Fibroblast of skin of right biceps (primary cell): ENCODE results near the gene SYNPO.

ENCODE experiments used
- DNase-seq: peaks from one replicate; pipeline ENCODE4 v3.0.0-alpha.2; 2013

The SYNPO gene

DNA sequence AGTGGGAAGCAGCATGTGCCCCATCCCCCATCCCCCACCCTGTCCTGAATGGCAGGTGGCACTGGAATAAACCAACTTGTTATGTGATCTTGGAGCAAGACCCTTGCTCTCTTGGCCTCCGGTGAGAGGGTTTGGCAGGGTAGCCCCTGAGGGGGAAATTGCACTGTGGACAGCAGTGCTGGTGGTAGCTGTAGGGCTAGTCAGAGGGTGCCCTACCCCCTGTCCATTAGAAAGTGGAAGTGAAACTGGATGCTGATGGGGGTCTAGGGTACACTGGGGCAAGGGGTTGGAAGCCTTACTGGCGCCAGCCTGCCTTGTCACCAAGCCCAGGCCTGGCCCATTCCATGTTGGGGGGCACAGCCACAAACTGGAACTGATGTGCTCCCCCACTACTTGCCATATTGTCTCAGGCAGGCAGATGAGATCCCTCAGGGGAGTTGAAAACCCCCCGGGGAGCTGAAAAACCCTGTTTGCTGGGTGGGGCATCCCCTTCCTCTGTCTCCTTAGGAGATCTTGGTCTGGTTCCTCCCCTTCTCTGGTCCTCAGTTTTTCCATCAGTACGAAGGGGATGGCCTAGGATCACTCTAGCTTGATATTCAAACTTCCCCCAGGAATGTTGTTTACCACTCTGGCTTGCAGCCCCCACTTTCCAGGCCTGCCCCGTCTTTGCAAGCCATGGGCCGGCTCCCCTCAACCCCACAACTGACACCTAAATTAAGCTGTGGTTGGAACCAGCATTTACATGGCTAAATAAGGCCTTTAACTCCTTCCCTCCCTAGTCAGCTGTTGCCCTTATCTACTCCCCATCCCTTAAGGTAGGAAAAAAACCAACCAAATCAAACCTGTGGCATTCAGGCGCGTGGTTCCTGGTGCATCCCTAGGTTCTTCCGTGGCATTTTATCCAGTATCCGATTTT is 14.4 kb upstream of the SYNPO start:
- no peak for DNase-seq

DNA sequence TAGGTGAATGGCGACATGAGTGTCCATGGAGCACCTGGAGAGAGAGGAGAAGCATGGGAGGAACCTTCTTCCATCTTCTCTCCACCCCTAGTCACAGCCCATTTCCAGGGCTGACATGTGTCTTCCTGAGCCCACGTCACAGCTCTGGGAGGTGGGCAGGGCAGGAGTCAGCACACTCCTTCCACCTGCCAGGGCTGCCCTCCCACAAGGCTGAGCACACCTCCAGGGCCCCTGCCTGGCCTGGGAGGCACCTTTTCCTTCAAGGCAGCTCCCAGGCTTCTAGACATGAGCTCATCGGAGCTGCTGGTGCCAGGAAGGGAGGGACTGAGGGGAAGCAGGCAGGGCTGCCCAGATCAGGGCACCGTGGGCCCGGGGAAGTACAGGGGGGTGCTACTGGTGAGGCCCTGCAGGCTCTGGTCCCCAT is 13.6 kb upstream of the SYNPO start:
- DNase-seq, result no peak

DNA sequence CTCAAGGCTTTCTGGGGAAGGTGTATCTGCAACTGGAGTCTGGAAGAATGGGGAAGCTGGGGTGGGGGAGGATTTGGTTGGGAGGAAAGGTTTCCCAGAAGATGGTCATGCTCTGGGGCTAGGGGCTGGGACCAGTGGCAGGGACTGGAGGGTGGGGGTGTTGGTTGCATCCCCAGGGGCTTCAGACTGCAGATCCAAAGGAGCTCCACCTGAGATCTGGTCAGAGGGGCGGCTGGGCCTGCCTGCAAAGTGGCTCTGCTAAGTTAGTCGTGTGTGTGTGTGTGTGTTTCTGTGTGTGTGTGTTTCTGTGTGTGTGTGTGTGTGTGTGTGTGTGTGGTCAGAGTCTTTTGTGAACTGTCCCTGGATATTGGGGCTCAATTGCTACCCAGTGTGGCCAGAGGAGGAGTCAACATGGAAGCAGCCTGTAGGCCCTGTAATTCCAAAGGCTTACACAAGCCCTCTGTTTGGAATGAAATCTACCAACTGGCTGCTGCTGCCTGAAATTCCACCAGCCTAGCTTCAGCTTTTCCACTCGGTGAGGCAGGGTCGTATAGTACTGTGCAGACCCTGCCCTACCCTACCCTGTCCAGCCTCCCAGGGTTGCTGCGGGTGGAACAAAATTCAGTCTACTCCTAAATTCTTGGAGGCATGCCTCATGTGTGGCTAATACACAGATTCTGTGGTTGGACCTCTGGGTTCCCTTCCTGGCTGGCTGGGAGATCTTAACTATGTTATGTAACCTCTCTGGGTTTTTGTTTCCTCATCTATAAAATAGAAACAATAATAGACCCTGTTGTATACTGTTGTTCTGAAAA is 12.5 kb upstream of the SYNPO start:
- DNase-seq, result peak; percentile 52

DNA sequence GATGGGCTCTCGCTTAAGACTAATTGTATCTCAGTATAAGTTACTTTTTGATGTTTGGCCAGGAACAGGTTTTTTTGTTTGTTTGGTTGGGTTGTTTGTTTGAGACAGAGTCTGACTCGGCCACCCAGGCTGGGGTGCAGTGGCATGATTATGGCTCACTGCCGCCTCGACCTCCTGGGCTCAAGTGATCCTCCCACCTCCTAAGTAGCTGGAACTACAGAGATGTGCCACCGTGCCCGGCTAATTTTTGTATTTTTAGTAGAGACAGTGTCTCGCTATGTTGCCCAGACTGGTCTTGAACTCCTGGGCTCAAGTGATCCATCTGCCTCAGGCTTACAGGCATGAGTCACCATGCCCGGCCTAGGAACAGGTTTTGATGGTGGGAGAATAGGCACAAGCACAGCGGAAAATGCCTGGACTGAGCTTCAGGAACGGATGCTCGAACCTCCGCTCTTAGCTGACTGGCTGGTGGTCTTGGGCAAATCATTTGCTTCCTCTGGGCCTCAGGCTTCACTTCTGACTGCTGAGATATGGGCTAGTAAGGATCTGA is 11.4 kb upstream of the SYNPO start:
- DNase-seq, result no peak

DNA sequence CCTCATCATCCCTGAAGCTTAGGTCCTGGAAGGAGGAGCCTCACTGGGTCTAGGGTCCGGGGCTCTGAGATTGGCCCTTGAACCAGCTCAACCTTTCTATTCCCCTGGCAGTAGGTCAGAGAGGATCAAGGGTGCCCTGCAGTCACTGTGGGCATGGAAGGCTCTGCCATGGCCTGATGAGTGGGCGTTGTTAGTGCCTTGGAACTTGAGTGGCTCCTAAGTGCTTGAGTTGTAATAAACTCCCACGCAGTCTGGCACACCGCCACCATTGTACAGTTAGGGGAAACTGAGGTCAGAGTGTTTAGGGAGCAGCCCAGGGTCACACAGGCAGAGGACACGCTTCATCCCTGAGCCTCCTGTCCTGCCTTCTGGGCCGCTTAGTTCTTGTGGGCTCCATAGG is 10.4 kb upstream of the SYNPO start:
- DNase-seq, result no peak

DNA sequence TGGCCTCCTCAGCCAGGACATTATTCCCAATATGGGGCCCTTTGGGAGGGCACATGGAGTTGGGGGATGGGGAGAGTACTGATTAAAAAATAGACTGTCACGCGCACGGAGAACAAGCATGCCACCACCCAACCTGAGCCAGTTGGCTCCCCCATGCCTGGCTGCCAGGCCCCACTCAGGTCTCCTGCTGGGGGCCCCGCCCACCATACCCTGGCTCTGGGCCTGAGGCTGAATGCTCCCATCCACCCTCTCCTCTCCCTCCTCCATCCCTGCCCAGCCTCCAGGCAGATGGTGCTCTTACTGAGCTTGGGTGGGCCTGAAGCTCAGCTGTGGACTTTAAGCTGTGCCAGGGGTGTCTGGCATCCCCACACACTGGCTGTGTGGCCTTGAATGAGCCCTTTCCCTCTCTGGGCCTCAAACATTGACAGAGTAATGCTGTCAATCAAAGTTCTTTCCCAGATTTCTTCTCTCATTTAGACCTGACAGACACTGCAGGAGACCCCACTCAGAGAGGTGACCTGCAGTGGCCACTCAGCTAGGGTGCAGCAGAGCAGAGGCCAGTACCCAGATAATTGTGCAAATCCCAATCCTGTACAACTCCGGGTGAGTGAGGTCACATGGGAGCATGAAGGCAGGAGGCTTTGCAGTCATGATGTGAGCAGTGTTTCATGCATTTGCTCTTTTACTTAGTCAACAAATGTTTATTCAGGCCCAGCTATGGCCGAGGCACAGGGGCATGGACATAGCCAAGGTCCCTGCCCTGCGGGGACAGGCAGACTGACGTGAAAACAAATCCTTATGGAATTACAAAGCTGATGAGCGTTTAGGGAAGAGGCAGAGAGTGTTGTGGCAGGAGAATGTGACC is 9.8 kb upstream of the SYNPO start:
- no peak for DNase-seq

DNA sequence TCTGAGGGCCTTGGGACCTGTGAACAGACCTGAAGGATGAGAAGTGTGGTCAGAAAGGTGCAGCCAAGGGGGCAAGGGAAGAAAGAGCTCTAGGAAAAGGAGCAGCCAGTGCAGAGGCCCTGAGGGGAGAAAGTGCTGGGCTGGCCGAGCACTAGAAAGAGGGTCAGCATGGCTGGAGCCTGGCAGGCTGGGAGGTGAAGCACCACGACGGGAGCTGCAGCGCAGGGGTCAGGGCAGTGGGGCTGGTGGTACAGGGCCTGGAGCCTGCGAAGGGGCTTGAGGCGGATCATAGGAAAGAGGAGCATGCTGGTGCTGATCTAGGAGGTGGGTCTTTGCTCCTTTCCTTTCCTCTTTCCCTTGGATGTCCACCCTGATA is 9.1 kb upstream of the SYNPO start:
- no peak for DNase-seq

DNA sequence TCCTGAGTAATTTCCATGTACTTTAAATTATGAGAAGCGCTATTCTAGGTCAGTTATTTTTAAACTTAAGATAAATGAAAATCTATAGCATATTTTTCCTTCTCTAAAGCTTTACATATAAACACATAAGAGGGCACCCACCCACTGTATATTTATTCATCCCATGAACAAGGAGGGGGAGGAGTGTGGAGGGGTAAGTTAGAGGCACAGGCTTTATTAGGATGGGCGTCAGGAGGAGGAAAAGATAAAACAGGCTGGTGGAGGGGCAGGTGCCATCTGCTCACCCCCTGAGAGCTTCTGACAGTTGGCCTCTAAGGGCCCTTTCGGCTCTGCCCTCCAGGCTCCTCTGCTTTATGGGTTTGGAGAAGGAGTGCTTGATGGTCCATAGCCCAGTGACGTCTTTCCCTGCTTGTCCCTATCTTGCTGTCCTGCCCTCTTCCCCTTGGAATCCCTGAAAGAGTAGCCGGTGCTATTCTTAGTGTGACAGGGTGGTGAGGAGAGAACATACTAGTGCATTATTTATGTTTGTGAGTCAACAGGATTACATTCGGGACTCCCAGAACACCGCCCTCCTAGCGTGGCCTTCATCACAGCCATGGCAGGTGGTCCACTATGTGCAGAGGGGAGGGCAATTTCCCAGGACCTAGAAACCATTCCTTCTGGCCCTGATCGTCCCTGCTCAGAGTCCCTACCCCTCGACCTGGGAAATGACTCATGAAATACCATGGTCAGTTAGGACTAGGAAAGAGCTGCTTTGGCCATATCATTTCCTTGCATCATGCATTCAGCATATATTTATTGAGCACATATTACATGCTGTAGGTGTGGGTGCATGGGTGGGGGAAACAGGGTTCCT is 7.9 kb upstream of the SYNPO start:
- DNase-seq, result peak; percentile 35

DNA sequence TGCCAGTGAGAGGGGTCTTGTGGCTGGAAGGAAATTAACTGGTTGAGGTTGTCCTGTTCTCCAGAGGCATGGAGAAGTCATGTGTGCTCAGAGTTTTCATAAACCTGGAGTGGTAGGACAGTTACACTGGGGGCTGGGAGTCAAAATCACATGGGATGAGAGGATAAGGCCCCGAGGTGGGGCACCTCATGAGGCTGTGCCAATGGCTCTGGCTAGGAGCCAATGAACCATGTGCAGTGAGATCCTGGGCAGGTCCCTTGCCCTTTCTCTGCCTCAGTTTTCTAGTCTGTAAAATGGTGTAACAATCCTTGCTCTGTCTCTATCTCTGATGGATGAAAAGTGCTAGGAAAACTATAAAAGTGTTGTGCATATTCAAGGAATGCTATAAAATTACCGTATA is 7.0 kb upstream of the SYNPO start:
- no peak for DNase-seq

DNA sequence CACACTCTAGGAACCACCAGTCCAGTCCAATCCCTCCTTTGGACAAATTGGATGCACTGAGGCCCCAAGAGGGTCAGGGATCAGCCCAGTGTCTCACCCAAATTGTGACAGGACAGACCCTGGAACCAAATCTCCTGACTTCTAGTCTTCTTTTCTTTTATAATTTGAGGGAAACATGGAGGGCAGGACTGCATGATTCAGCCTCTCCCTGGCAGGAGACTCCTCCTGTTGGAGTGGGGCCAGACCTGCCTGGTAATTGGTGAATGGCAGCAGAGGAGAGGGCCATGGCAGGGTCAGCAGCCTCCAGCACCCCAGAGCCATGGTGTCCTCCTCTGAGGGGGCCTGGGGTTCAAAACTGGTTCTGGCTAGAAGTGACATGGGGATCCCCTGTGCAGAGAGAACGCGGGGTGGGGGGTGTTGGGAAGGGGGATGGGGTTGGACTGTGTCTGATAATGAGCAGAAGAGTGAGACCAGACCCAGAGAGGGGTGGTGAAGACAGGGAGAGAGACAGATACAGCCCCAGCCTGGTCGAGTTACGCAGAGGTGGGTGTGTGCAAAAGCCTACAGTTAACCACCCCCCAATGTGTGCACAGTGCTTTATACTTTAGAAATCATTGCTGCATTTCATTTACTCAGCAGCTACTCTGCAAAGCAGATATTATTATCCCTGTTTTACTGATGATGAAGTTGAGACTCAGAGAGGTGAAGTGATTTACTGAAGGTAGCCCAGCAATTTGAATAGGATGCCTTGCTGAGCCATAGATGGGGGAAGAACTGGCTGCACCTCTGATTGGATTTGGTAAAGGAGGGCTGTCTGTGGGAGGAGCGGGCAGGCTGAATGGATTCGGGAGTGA is 3.8 kb upstream of the SYNPO start:
- DNase-seq, result peak; percentile 79

DNA sequence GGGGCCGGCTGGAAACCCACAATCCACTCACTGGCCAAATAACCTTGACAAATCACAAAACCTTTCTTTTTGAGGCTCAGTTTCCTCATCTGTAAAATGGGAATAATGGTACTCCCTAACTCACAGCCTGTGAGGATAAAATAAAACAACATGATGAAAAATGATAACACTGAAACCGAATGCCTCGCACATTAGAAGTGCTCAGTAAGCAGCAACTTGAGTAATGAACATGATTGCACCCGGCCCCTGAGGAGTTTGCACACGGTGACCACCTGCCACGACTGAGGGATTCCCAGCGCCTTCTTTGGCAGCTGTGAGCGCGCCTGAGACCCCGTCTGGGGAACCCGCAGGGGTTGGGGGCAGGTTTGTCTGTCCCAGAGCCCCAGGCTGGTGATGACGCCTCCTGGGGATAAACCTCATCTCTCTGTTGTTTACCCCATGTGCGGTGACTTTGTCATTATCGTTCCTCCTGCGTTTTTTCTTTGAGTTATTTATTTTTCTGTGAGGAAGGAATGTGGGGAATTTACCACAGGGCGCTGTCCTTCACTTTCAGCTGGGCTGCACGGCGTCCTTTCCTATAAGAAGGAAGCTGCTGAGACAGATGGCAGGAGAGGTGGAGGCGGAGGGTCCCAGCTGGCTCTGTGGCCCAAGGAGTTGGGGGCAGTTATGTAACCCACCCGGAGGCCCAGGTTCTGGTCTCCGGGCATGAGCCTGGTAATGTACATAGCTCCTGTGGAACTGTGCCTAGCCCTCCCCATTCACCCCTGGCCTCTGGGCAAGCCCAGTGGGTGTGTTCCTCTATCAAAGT is 3.0 kb upstream of the SYNPO start:
- peak; percentile 92 for DNase-seq

DNA sequence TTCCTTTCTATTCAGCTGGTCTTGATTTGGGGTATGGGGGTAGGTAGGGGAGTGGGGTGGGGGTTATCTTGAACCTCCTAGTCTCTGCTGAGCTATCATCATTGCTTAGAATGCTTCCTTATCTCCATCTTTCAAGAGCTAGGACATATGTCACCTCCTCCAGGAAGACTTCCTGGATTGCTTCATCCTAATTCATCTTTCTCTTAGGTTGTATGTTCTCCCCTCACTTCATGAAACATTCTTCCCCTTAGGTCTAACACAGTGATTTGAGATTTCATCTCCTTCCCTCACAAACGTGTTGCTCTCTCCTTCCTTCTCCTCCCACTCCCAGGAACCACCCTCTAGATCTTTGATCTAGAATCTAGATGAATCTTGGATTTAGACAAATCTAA is 2.4 kb upstream of the SYNPO start:
- no peak for DNase-seq

DNA sequence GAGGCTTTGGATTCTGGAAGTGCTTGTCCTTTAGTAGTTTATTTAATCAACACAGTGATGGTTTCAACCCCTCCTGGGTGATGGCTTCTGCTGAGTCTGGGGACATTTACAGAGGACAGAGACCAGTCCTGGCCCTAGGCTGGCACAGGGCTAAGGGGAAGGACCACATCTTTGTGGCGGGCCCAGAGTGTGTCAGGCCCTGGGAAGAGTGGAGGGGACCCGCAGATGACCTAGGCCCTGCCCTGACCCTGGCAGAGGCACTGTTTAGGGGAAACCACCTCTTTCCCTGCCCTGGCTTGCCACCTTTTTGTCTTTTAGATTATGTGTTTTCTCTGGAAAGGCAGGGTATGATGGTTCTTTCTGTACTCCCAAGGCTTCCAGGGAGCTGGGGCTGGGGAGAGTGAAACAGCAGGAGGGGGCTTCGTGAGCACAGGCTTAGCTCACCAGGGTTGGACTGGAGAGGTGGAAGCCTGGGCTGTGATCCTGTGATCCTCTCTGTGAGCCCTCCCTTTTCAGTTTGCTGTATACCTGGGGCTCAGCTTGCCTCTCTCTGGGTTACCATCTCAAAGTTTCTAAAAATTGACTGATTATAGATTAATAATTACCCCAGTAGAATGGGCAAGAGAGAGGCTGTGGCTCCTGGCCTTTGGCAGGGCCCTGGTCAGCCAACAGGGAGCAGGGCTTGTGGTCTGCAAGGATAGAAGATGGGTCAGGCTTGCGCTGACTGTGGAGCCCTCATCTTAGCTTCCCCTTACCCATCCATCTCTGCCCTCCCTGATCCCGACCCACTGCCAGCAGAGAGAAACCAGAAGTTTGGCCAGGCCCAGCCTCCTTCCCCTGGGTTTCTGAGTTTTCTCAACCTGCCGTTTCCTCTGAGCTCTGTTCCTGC is 1.7 kb upstream of the SYNPO start:
- no peak for DNase-seq

DNA sequence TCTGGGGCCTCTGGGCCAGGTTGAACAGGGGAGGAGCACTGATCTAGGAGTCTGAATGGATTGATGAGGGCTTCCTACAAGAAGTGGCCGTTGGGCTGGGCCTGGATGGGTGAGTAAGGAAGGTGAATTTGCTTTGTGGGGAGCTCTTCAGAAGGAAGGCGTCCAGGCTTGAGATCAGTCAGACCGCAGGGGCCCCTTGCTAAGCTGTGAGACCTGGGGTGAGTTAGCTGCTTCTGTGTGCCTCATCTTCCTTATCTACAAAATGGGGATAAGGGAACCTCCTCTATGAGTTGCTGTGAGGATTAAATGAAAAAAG is 1.1 kb upstream of the SYNPO start:
- DNase-seq, result no peak

DNA sequence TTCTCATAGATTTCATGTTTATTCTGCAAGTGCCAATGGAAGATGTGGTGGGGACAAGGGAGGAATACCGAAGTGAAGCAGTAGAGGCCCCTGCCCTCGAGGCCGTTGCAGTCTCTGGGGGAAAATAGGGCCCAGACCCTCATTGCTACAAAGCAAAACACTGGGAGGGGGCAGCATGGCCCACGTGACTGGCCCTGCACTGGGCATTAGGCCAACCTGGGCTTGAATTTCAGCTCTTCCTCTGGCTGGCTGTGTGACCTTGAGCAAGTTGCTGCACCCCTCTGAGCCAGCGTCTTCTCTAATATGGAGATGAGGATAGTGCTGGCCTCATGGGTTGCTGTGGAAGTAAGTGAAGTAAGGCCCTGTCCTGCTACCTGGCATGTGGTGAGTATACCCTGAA is 709 bp upstream of the SYNPO start:
- DNase-seq, result no peak

DNA sequence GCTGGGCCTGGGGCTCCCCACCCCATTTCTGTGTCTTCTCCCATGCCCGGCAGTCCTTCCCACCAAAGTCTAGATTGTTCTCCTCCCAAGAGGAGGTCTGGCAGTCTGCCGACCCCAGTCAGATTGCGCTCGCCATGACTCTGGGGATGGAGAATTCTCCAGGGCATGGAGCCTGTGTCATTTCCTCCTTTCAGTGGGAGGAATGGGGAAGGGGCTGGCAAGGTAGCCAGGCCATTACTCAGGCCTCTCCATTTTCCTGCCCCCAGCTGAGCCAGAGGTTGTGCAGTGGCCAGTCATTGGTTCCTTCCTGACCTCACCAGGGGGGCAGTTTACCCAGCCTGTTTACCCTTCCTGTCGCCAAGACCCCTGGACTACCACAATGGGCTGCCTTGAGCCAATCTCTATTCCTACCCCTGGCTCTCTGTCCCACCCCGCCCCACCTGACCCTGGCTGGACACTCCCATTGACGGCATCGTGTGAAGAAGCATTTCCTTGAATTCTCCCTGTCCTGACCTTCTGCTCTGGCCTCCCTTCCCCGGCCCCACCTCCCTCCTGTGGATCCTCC is 628 bp downstream of the SYNPO start:
- peak; percentile 89 for DNase-seq

DNA sequence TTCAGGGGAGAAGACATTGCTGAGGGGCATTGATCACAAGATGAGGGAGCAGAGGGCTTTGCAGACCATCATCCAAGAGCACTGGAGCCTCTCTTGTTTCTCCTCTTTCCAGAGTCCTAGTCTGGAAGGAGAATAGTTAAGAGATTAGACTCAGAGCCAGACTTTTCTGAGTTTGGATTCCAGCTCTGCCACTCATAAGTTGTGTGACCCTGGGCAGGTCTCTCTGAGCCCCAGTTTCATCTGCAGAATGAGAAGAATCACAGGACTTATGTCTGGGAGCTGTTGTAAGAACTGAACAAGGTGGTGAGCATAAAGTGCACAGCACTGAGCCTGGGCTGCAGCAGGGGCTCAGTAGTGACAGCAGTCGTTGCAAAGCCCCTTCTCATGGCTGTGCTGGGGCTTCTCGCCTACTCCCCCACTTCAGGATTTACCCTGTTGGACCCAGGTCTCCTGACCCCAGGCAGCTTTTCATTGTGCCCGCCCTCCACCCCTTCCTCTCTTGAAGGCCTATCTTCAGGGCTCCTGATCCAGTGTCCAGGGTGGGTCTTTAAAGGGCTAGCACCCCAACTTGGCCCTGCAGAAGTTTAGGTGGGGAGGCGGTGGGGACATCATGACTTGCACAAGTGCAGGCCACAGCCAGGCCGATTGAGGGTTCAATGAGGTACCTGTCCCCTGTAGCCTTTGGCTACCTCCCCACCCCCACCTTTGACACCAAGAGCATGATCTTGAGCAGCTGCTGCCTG is 1.5 kb downstream of the SYNPO start:
- DNase-seq, result peak; percentile 33

DNA sequence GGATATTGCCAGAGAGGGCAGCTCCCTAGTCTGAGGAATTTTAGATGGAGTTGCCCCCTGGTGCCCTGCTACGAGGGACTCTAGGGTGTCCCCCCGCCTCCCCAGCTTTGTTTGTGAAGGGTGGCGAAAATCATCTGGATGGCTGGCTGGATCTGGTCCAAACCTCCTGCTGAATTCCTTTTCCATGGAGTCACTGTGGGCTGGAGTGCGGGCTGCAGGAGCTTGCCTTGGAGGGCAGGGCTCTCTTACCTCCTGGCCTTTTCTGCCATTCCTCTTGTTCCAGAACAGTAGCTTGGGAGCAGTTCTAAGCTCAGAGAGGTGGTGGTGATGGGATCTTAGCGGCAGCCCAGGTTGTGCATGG is 2.1 kb downstream of the SYNPO start:
- peak; percentile 93 for DNase-seq
